GM12878 (cell line): ENCODE data around the gene AATF.

ENCODE experiments used
- EP300 ChIP-seq, 2 experiments: fragments of 150-350 bp in 1 of 2; IDR thresholded peaks; 2 replicates each; pipeline ENCODE4 v1.6.1; 2011 to 2012; ENCODE audit warnings: low read depth in 2 of 2, low read length in 2 of 2, borderline replicate concordance in 1 of 2, improper control_type of control experiment in 1 of 2, inconsistent platforms in 1 of 2; ENCODE audit not compliant: control insufficient read depth in 1 of 2
- POLR2A ChIP-seq: IDR thresholded peaks from 2 replicates; pipeline ENCODE4 v1.6.1; 2011; ENCODE audit warnings: low read depth, mild to moderate bottlenecking, low read length
- POLR2AphosphoS5 ChIP-seq: IDR thresholded peaks from 2 replicates; pipeline ENCODE4 v1.6.1; 2011; ENCODE audit warnings: mild to moderate bottlenecking, low read length, inconsistent platforms

GRCh38 chr17:37037590-37038155 lies 88.9 kb downstream of the AATF start:
- TF ChIP-seq POLR2A (no peak), POLR2AphosphoS5 (no peak), EP300 (IDR thresholded peaks at IDR 0.05; ENCODE audit: borderline replicate concordance in 1 of 2, control insufficient read depth in 1 of 2, low read depth in 2 of 2, low read length in 2 of 2) (no peak)
